GM10847 (cell line): ENCODE measurements around the gene COL5A1.

Source experiments
- POLR2A ChIP-seq: IDR thresholded peaks from 2 replicates; pipeline ENCODE4 v1.6.1; 2011; ENCODE audit not compliant: insufficient read length; ENCODE audit errors: extremely low read depth

Gene COL5A1

GRCh38 chr9:134628354-134628736 is 13.3 kb upstream of the COL5A1 start:
- TF ChIP-seq POLR2A: no peak

- TF ChIP-seq POLR2A: no peak
These were observed 12.5 kb upstream of the COL5A1 start for GRCh38 chr9:134629061-134629585.

GRCh38 chr9:134629586-134630392 is 11.8 kb upstream of the COL5A1 start:
- no peak for TF ChIP-seq POLR2A

GRCh38 chr9:134630393-134630790 is 11.2 kb upstream of the COL5A1 start:
- TF ChIP-seq POLR2A: no peak

- TF ChIP-seq POLR2A: no peak
These were observed 10.7 kb upstream of the COL5A1 start for GRCh38 chr9:134630861-134631260.

GRCh38 chr9:134631881-134632280 is 9.7 kb upstream of the COL5A1 start:
- TF ChIP-seq POLR2A: no peak

- no peak for TF ChIP-seq POLR2A
These were observed 9.3 kb upstream of the COL5A1 start for GRCh38 chr9:134632329-134632728.

GRCh38 chr9:134633362-134634142 is 8.1 kb upstream of the COL5A1 start:
- no peak for TF ChIP-seq POLR2A

- TF ChIP-seq POLR2A: no peak
These were observed 7.4 kb upstream of the COL5A1 start for GRCh38 chr9:134634176-134634575.

GRCh38 chr9:134634667-134635230 is 6.9 kb upstream of the COL5A1 start:
- TF ChIP-seq POLR2A: no peak

- no peak for TF ChIP-seq POLR2A
These were observed 6.1 kb upstream of the COL5A1 start for GRCh38 chr9:134635351-134636148.

GRCh38 chr9:134636149-134636507 is 5.5 kb upstream of the COL5A1 start:
- no peak for TF ChIP-seq POLR2A

GRCh38 chr9:134637241-134637640 is 4.4 kb upstream of the COL5A1 start:
- no peak for TF ChIP-seq POLR2A

- no peak for TF ChIP-seq POLR2A
These were observed 3.7 kb upstream of the COL5A1 start for GRCh38 chr9:134637696-134638501.
